T-helper 9 cell (primary cell): ENCODE data around the gene PRDM5.

Experiments
- DNase-seq: peaks from one replicate; pipeline ENCODE4 v3.0.0-alpha.2; 2020
- total RNA-seq, 2 donors: gene quantifications; one replicate each; lab custom pipeline; 2026; lab: John Stamatoyannopoulos, UW

Gene PRDM5
- 0.07 to 0.24 reads per million in 2 donors for total RNA-seq

GRCh38 chr4:120922381-120923206 lies at the start of gene PRDM5:
TSS of gene PRDM5 (minus strand) at chr4:120922726. CDS start at chr4:120922608, 118 bp downstream.
- no peak for DNase-seq

DNA sequence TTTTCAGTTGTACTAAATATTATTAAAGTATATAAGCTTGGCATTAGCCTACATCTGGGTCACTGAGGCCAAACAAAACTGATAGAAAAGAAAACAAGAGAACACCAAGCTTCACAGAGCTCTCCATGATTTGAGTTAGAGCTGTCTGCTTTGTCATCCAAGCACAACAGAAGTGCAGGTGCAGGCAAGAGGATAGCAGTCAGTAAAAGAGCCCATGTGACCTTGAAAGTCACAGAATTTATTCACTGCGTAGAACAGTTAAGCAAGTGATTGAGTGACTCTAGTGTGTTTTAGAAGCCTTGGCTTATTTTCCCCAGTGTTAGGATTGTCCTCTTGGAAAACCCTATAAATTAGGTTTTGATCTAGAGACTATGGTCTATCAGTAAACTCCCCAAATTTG lies 49.4 kb upstream of the PRDM5 start:
- no peak for DNase-seq

DNA sequence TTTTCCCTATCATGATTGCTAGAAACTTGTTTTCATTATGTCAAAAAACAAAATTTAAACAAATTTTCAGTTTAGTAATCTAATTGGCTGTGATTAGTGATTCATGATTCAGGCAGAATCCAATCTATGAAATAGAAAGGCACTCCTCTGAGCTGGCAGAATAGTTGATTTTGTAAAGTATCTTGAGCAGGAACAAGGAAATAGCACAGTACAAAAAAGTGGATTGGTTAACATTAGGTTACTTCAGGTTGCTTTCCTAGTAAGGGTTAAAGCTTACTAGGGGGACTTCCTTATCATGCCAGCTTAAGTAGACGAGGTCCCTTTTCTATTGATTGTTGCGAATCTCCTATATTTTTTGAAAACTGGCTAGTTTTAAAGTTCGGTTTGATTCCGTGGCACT lies 43.4 kb upstream of the PRDM5 start:
- DNase-seq: no peak

DNA sequence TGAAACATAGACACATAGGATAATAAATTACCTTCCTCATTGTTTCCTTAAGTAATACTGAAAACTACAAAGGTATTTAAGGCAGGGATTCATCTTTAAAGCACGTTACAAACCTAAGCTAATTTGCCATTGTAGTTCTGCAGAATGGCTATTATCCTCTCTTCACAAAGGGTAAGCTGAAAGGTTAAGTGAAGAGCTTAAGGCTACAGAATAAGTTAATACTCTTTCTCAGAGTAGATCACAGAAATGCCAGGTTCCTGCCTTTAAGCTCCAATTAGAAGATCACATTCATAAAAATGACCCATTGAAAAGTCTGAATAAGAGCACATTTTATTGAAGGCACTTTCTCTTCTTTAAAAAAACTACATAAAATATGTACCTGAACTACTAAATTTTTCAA lies 42.1 kb upstream of the PRDM5 start:
- no peak for DNase-seq

DNA sequence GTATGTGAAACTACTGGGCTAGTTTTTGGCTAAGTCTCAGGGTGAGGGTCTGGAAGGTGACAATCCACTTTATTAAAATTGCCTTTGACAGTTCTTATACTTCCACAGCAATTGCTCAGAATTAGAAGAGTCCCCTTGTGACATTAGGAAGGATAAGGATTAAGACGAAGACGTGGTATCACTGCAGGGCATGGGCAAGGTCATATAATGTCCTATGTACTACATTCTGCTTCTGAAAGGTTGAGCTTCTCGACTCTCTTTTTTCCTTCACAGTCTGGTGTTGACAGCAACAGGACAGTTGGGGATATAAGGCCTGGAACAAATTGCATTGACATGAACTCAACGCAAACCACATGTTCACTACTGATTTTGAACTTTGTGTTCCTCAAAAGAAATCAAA lies 40.9 kb upstream of the PRDM5 start:
- no peak for DNase-seq

- DNase-seq: no peak
These were observed 38.2 kb upstream of the PRDM5 start for GRCh38 chr4:120960656-120961267.

DNA sequence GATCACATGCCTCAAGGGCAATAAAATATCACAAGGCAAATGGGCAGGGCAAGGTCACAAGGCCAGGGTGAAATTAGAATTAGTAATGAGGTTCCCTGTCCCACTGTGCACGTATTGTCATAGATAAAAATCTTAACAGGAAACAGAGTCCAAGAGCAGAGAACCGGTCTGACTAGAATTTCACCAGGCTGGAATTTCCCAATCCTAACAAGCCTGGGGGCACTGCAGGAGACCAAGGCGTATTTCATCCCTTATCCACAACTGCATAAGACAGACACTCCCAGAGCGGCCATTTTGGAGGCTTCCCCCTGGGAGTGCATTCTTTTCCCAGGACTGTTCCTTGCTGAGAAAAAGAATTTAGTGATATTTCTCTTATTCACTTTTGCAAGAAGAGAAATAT lies 25.9 kb upstream of the PRDM5 start:
- no peak for DNase-seq

DNA sequence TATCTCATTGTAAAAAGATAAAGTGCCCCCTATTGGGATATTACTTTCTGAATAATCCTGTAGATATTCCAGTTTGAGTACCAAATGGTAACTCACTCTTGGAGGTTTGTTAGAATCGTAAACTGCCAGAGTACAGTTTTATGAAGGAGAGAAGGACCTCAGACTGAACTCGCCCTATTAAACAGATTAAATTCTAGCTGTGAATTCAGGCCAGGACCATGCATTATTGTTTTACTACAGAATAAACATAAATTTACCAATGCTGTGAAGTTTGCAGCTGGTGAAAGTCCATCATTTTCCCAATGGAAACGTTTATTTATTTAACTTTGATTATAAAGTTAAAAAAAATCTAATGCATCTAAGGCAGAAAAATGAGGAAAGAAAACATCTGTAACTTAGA lies 20.2 kb upstream of the PRDM5 start:
- DNase-seq: no peak

- no peak for DNase-seq
These were observed 18.0 kb upstream of the PRDM5 start for GRCh38 chr4:120940547-120940946.

GRCh38 chr4:120939693-120940092 lies 17.2 kb upstream of the PRDM5 start:
- DNase-seq: no peak

- no peak for DNase-seq
These were observed 7.3 kb upstream of the PRDM5 start for GRCh38 chr4:120929847-120930246.

GRCh38 chr4:120927801-120928409 lies 5.4 kb upstream of the PRDM5 start:
- DNase-seq: no peak

GRCh38 chr4:120926358-120927025 lies 4.0 kb upstream of the PRDM5 start:
- no peak for DNase-seq

DNA sequence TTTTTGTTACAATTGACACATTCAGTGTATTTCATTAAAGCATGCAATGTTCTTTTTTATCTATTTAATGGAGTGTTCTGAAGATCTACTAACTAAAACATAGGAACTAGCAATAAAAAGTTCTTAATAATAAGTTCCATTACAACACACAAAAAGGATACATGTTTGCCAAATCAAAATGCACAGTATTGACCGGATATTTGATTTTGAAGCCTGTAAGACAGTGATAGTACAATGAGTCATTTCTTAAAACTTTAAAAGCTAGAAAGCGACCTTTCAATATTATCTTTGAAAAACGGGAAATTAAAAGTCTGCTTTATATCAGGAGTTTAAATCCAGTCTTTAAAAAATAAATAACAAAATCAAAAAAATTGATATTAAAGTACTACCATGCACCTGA lies 2.4 kb upstream of the PRDM5 start:
- DNase-seq: no peak

DNA sequence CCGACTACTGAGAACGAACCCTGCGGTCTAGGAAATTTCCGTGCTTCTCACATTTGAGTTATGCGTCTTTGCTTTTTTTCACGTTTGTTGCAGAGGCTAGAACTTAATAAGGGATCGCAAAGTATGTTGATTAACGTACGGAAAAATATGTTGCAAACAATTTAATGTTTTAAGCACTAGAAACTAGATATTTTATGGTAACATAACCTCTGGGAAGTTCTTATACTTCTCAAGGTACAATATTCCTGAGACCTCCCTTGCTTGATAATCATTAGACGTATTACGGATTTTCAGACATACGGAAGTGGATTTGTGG lies 639 bp upstream of the PRDM5 start:
- DNase-seq: no peak

- DNase-seq: no peak
These were observed 808 bp downstream of the PRDM5 start for GRCh38 chr4:120921456-120922380.

DNA sequence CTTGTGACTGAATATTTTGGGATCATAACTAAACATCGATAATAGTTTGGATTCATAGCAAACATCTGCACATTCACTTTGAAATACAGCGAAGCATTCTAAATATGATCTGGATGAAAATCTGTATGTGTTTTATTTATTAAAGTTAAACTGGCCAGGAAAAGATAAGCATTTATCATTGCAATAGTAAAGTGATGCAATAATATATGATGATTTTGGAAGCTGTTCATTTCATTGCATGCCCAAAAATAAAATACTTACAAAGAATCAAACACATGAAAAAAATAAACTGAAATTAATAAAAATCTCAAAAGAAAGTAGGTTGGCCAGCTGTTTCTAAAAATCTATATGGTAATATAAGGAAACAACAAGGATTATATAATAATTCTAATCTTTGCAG lies 1.9 kb downstream of the PRDM5 start:
- DNase-seq: no peak

DNA sequence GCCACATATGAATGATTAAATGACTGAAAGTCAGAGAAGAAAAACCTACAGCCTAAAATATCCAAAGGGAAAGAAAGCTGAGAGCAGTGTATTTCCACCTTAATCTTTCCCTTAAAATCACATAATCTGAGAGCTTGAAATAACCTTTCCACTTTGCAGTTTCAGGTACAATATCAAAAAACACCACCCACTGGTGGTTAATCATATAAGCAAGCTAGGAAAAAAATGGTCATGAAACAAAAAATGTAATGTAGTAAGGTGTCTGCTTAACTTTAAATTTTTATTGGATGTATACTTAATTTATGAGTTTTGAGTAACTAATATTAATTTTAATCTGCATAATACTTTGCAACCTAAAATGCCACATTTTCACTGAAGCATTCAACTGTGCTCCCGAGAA lies 3.2 kb downstream of the PRDM5 start:
- DNase-seq: no peak

- no peak for DNase-seq
These were observed 3.7 kb downstream of the PRDM5 start for GRCh38 chr4:120918788-120919187.

- no peak for DNase-seq
These were observed 4.4 kb downstream of the PRDM5 start for GRCh38 chr4:120918092-120918491.

GRCh38 chr4:120916937-120917336 lies 5.6 kb downstream of the PRDM5 start:
- DNase-seq: no peak

- no peak for DNase-seq
These were observed 7.2 kb downstream of the PRDM5 start for GRCh38 chr4:120915336-120915735.

- no peak for DNase-seq
These were observed 19.1 kb downstream of the PRDM5 start for GRCh38 chr4:120903419-120903818.
